NCI-H146 treated with DMSO at 0.1 percent for 48 hours (cell line): ENCODE measurements around the gene ZNF773.
A peak's percentile ranks its signal among the peaks of the same experiment; 100 is the strongest.
"Not testable (repeated sequence)": the region's sequence is repeated elsewhere in the genome, so short reads cannot be mapped to it uniquely, and the experiment has no call there.

ENCODE experiments used
- DNase-seq: peaks from one replicate; lab custom pipeline; 2025; ENCODE audit not compliant: unreplicated experiment; lab: John Stamatoyannopoulos, UW

Gene ZNF773

DNA sequence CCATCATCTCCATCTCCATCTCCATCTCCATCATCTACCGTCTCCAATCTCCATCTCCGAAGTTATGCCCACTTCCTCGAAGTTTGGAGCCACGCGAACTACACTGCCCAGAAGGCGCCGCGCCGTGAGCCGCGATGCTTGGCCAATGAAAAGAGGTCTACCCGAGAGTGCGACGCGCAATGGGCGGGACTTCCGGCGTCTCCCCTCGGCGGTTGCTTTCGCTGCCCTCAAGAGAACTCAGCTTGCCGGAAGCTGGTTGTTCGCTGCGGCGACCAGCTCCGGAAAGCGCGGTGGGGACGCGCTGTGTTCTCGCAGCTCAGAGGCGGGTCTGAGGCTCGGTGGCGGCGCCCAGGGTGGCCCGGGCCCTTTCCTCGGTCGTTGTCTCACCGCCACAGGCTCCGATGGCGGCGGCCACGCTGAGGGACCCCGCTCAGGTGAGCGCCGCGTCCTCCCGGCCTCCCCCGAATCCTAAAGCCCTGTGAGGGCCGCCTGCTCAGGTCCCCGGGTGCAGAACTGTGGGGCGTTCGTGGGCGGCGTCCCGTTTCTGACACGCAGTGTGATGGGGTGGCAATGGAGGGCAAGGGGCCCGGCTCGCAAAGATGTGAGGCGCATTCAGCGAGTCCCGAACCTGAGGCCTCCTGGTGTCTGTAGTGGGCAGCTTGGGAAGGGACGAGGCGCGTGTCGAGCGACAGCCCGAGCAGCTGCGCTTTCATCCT, at the start of gene ZNF773:
TSS of gene ZNF773 (plus strand) at position 259 of the 716 bp plus-strand sequence. CDS start at position 402, 143 bp downstream.
- peak; percentile 85 for DNase-seq

DNA sequence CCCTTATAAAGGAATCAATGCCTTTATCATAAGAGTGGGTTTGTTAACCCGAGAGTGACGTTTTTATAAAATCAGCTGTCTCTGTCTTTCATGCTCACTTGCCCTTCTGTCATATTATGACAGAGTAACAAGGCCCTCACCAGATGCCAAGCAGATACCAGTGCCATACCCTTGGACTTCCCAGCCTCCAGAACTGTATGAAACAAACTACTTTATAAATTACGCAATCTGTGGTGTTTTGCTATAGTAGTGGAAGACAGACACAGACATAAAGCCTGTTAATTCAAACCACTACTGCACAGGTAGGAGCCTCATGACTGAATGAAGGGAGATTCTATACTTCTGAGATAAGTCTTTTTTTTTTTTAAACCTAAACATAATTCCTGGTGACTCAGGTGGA, 47.4 kb upstream of the ZNF773 start:
- no peak for DNase-seq

DNA sequence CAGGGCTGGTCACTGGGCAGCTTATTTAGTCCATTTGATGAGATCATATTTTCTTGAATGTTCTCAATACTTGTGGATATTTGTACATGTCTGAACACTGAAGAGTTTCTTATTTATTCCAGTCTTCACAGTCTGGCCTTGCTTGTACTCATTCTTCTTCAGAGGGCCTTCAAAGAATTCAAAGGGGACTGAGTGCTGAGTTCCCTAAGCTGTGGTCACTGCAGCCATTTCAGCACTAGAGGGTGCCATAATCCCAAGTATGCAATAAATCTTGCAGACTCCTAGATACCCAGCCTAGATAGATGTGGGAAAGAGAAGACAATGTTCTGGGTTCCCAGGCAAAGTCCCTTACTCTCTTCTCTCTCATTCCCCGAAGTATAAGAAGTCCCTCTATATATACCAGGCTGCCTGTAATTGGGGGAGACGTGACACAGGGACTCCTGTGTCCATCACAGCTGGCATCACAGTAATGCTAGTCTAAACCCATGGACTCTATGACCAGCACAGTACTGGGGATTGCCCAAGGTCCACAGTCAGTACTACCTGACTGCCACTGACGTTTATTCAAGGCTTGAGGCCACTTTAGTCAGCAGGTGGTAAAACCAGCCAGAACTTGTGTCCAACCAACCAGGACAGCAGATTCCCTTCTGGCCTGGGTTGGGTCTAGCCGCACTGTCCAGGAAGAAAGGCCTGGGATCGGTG, 33.9 kb upstream of the ZNF773 start:
- no peak for DNase-seq

DNA sequence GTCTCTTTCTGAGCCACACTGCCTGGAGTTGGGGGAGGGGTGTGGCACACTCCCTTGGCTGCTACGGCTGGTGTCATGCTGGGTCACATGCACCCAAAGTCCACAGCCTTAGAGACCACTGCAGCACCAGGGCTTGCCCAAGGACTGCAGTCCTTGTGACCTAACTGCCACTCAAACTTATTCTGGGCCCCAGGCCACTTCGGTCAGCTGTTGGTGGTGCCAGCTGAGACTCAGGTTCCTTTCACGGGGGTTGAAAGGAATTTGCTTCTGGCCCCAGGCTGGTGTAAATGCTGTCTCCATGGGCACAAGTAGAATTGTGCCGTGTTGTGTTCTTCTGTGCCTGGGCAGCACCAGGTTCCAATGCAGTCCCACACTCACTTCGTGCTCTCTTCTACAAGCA, 33.2 kb upstream of the ZNF773 start:
- DNase-seq = no peak

DNA sequence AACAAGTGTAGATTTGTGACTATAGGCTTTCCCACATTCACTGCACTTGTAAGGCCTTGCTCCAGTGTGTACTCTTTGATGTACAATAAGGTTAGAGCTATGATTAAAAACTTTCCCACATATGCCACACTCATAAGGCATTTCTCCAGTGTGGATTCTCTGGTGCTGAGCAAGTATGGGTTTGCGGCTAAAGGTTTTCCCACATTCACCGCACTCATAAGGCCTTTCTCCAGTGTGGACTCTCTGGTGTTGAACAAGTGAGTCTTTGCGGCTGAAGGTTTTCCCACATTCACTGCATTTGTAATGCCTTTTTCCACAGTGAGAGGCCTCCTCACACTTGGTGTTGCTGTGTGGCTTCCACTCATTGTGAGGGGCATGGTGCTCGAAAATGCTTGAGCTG, 26.1 kb upstream of the ZNF773 start:
- no peak for DNase-seq

DNA sequence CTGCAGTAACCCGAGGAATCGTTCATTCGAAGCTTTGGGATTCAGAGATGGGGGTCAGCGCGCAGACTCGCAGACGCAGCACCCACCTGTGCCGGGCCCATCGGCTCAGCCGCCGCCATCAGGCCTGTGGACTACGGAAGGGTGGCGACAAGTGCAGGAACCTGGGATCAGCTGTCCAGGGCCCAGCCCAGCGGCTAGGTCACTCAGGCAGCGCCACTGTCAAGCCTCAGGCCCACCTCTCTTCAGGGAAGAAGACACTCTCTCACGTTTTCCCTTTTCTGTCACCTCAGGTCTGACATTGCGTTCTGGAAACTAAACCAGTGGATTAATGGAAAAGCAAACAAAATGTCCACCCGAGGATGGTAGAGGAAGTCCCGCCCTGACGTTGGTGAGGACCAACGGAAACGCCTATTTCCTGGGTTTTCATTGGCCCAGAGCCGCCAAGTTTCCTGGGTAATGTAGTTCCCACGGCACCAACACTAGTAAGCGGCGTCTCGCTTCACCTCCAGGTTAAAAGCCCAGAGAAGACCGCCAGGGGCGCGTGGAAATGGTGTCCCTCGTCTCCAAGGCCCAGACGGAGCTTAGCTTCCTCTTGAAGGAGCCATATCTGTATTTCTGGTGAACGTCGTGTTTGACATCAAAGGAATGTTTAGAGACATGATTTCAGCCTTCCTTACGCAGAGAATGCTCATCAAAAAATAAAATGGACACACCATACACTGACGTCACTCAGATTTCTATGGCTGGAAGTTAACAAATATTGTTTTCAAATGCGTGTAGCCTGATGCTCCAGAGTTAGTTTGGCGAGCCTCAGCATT, 22.3 kb upstream of the ZNF773 start, which contains the start of gene ZNF772:
TSS of gene ZNF772 (minus strand) at position 376 of the 818 bp plus-strand sequence. CDS start at position 119, 257 bp downstream.
- DNase-seq = peak; percentile 79

DNA sequence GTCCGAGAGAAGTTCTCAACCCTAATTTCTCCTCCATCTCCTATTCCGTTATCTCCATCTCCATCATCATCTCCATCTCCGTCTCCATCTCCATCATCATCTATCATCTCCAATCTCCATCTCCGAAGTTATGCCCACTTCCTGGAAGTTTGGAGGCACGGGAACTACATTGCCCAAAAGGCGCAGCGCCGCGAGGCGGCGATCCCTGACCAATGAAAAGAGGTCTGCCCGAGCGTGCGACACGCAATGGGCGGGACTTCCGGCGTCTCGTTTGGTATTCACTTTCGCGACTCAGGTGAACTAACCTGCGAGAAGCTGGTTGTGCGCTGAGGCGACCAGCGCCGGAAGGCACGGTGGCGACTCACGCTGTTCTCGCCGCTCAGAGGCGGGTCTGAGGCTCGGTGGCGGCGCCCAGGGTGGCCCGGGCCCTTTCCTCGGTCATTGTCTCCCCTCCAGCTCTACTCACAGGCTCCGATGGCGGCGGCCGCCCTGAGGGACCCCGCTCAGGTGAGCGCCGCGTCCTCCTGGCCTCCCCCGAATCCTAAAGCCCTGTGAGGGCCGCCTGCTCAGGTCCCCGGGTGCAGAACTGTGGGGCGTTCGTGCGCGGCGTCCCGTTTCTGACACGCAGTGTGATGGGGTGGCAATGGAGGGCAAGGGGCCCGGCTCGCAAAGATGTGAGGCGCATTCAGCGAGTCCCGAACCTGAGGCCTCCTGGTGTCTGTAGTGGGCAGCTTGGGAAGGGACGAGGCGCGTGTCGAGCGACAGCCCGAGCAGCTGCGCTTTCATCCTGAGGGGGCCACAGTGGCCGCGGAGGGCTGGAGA, 12.1 kb upstream of the ZNF773 start, which contains the start of gene ZNF419:
TSS of gene ZNF419 (plus strand) at position 274 of the 822 bp plus-strand sequence. CDS start at position 475, 201 bp downstream.
- peak; percentile 71 for DNase-seq

DNA sequence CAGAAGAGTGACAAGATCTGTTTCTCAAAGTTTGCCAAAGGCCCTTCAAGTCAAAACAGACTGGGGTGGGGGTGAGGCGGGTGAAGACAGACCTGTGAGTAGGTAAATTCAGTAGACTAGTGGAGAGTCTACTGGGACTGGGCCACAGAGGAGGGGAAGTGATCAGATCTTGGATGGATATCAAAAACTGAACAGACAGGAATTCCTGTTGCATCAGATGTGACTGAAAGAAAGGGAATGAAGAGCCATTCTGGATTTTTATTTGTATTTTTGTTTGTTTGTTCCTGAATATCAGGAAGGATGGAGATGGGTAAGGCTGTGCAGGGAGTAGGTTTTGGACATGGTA, 11.5 kb upstream of the ZNF773 start:
- DNase-seq = not testable (repeated sequence)

DNA sequence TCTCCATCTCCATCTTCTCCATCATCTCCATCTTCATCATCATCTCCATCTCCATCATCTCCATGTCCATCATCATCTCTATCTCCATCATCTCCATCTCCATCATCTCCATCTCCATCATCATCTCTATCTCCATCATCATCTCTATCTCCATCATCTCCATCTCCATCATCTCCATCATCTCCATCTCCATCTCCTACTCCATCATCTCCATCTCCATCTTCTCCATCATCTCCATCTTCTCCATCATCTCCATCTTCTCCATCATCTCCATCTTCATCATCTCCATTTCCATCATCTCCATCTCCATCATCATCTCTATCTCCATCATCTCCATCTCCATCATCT, 432 bp upstream of the ZNF773 start:
- not testable (repeated sequence) for DNase-seq

DNA sequence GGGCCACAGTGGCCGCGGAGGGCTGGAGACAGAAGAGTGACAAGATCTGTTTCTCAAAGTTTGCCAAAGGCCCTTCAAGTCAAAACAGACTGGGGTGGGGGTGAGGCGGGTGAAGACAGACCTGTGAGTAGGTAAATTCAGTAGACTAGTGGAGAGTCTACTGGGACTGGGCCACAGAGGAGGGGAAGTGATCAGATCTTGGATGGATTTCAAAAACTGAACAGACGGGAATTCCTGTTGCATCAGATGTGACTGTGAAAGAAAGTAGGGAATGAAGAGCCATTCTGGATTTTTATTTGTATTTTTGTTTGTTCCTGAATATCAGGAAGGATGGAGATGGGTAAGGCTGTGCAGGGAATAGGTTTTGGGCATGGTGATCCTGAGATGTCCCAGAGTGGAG, 662 bp downstream of the ZNF773 start:
- DNase-seq = not testable (repeated sequence)

DNA sequence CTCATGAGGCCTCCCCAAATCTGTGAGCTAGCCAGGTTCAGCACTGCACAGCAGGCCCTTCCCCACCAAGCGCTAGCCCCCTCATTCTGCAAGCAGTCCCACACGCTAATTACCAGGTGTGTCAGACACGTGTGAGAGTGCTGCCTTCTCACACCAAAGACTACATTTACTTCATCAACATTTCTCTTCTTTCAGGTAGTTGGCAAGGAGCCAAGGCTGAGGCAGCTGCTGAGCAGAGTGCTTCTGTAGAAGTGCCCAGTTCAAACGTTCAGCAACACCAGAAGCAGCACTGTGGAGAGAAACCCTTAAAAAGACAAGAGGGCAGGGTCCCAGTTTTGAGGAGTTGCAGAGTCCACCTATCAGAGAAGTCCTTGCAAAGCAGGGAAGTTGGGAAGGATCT, 6.4 kb downstream of the ZNF773 start:
- DNase-seq = no peak

DNA sequence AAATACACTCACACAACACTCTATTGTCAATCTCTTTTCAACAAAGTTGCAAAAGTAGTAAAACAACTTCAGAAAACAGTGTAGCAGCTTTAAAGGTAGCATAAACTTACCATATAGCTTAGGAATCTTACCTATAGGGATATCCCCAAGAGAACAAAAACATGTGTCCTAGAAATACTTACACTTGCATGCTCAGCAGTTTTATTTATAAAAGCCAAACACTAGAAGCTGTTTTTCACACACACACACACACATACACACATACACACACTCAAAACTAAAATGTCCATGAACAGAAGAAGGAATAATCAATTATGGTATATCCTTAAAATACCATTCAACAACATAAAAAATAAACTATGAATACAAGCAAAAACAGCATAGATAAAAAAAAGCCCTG, 11.7 kb downstream of the ZNF773 start:
- no peak for DNase-seq

DNA sequence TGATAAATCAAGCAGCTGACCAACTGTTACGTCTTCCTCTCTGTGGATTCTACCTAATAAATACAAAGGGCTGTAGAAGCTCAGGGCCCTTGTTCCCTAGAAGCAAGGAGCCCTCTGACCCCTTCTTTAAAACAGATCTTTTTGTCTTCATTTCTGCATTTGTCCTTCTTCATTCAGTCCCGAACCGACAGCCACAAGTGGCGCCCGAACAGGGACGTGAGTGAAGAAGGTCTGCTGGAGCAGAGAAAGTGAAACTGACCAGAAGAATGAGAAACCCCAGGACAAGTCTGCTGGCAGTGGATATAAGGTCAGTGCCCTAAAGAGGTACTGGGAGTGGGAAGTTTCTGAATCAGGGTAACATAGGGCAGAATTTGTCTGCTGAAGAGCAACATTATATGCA, 13.1 kb downstream of the ZNF773 start:
- DNase-seq = no peak

DNA sequence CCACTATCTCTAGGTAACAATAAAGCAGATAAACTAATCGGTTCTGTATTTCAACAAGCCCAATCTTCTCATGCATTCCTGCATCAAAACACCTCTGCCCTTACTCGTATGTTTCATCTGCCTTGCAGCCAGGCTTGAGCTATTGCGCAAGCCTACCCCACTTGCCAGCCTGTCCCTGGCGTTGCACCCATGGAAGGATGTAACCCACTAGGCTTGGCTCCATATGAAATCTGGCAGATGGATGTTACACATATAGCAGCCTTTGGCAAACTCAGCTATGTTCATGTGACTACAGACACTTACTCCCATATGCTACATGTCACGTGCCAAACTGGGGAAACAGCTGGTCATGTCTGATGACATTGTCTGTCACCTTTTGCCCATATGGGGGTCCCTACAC, 15.5 kb downstream of the ZNF773 start:
- DNase-seq = no peak

DNA sequence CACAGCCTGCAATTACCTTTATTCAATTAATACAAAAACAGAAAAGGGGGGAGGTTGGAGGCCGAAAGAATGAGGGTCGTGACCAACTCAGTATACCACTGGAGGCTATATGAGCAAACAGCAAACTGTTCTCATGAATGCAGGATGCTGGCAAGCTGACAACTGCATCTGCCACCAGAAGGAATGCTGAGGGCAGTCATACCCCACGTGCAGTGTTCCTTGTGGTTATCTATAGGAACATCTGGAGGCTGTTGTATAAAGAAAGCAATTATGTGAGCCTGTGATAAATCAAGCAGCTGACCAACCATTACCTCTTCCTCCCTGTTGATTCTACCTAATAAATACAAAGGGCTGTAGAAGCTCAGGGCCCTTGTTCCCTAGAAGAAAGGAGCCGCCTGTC, 18.3 kb downstream of the ZNF773 start:
- DNase-seq = not testable (repeated sequence)

DNA sequence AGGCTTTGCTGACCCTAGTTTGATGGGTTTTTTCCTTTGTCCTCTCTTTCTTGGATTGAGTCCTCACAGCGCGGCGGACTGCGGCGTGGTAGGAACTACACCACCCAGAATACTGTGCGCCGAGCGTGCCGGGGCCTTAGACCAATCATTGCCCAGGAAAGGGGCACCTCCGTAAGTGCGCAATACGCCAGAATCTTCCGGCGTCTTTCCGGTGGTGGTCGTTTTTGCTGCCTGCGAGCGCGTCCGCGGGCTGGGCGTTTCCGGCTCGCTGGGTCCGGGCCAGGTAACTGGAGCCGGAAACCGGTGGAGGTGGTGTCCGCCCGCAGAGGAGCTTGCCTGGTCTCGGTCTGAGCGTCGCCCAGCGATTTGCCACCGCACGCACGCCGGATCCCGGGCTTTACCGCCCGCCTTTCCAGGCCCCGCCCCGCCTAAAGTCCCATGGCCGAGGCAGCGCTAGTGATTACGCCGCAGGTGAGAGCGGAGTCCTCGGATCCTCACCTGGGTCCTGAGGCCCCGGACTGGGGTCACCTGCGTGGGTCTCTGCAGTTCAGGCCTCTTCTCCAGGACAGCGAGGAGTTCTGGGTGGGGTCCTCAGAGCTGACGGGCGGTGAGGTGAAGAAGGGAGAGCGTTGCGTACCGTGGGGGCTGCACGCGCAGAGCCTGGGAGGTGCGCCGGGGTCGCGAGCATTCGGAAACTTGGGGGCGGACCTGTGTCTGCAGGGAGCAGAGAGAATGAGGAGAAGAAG, 27.6 kb downstream of the ZNF773 start, which contains the start of gene ZNF549:
TSS of gene ZNF549 (plus strand) at position 221 of the 746 bp plus-strand sequence. CDS start at position 439, 218 bp downstream.
- peak; percentile 84 for DNase-seq

DNA sequence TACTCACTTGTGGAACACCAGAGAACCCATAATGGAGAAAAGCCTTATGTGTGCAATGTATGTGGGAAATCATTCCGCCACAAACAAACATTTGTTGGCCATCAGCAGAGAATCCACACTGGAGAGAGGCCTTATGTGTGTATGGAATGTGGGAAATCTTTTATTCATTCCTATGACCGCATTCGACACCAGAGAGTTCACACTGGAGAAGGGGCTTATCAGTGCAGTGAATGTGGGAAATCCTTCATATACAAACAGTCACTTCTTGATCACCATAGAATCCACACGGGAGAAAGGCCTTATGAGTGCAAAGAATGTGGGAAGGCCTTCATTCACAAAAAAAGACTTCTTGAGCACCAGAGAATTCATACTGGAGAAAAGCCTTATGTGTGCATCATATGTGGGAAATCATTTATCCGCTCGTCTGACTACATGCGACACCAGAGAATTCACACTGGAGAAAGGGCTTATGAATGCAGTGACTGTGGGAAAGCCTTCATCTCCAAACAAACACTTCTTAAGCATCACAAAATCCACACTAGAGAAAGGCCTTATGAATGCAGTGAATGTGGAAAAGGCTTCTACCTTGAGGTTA, 38.3 kb downstream of the ZNF773 start:
- DNase-seq = no peak

DNA sequence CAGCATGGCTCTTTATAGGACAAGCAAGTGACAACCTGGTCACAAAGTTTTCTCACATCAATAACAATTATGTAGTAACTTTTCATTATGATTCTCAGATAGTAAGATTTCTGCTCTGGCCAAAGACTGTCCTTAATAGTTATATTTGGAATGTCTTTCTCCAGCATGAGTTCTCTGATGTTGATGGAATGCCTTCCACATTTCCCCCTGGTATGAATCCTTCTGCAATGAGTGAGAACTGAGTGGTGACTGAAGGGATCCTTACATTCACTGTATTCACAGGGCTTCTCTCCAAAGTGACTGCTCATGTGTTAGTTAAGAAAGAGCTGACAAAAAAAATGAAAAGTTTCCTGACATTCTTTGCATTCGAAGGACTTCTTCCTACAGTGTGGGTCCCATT, 46.8 kb downstream of the ZNF773 start:
- no peak for DNase-seq

DNA sequence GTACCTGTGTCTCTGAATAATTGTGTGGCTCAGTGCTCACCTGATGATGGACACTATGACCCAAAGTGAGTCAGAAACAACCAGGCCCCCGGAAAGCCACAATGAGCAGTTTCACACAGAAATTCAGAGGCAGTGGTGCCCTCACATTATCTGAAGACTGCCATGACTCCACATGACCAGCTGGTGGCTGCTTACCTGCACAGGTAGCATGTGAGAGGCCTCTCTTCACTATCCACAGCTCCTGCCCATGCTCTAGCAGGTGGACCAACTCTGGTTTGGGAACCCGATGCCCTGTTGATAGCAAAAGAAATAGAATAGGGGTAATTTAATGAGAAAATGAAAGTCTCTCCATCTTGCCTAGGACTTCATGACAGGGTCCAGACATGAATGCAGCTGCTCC, 52.7 kb downstream of the ZNF773 start:
- DNase-seq = no peak

DNA sequence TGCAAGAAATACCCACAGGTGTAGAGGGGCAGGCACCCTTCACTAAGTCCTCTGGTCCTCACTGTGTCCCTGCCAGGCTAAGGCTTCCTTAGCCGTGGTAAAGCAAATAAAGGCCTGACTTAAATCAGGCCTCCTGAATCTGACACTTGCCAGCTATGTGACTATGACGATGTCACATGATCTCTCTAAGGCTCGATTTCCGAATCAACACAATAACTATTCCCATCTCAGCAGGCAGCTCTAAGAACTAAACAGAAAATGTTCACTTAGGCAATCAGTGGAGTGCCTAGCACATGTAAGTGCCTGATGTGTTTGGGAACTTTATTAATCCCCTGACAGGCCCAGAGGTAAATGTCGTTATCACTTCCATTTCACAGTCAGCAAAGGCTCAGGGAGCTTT, 57.9 kb downstream of the ZNF773 start:
- DNase-seq = no peak
